Measurements from ENCODE around the gene TSEN15. TPM values are rescaled to one million over a fixed set of nuclear protein-coding genes. Genes with fewer than 3 reads are reported as not detected.

The TSEN15 gene
- total RNA-seq, 1 experiment from 2014 or later, result 31.1 TPM

GRCh38 chr1:184050636-184051035 lies 894 bp upstream of the TSEN15 start:
- RAD21 ChIA-PET (ENCODE audit: low non-redundant PET in 1 of 2, low total read pairs in 2 of 2, uncharacterized antibody in 2 of 2, unreplicated experiment in 2 of 2), result interaction anchor here in 1 of 2 experiments (0.6 kb wide), 1 partner anchor 138 kb away, joined by 4 read pairs; no protein-coding TSS in a partner anchor
- intact Hi-C loops (cut with micrococcal nuclease), result loop anchor here (2.0 to 5.0 kb wide), 2 partner anchors 414 to 863 kb away; partner anchors contain the start of gene LAMC2
- H3K27me3 ChIP-seq (ENCODE audit: insufficient read depth, low read length), result no peaks in the 10 kb centered on the region; the same call in 1 of the 2 replicates
- H3K9me3 ChIP-seq (ENCODE audit: control insufficient read depth in 1 of 2, insufficient read depth in 1 of 2, low read depth in 1 of 2, low read length in 2 of 2), result no peaks in the 10 kb centered on the region
- H3K36me3 ChIP-seq (ENCODE audit: control insufficient read depth in 1 of 2, insufficient read depth in 2 of 2, low read length in 2 of 2), result 0 out of 4 replicates have a peak, but pooled peaks cover 0 to 5% of the 10 kb centered on the region in 2 experiments
- H3K27ac ChIP-seq (ENCODE audit: low read depth, low read length), result peak overlapping the region; percentile 86
- no TSS peak for BruUV-seq (replicated peaks)
- CTCF ChIA-PET, result interaction anchor here (1.4 kb wide), 1 partner anchor 135 kb away, joined by 4 read pairs; no protein-coding TSS in a partner anchor
- H3K9me2 ChIP-seq (ENCODE audit: insufficient read depth), result 0 out of 2 replicates have a peak, but pooled peaks cover 3% of the 10 kb centered on the region
- TF ChIP-seq YY1 (IDR thresholded peaks at IDR 0.05; ENCODE audit: extremely low read depth, insufficient replicate concordance, low read depth, low read length) (no peak), JUND (IDR thresholded peaks at IDR 0.05) (no peak), CTCF (IDR thresholded peaks at IDR 0.05 in 2 of 3, conservative IDR thresholded peaks at IDR 0.05 in 1 of 3; ENCODE audit: borderline replicate concordance in 1 of 3, insufficient read depth in 1 of 3, low read depth in 2 of 3, low read length in 2 of 3) (no peak), ZFX (IDR thresholded peaks at IDR 0.05) (no peak)
- ATAC-seq, result no peak
- peak overlapping the region; percentile 76 to 81 for H3K4me3 ChIP-seq (replicated peaks in 1 of 2; ENCODE audit: low read depth in 1 of 2, low read length in 2 of 2)
- peaks cover 23% of the 10 kb centered on the region for H3K79me2 ChIP-seq (ENCODE audit: insufficient read depth, low read length)
- H3K4me2 ChIP-seq (ENCODE audit: low read length), result peak overlapping the region; percentile 93
- H4K20me1 ChIP-seq (ENCODE audit: insufficient read depth), result no peaks in the 10 kb centered on the region
- H2AFZ ChIP-seq (ENCODE audit: low read depth, low read length, poor library complexity, severe bottlenecking), result peak overlapping the region; percentile 72
- H3K4me1 ChIP-seq (ENCODE audit: control insufficient read depth in 1 of 2, insufficient read depth in 2 of 2, low read length in 2 of 2), result peaks cover 2 to 21% of the 10 kb centered on the region in 2 experiments; a peak in 3 of 4 replicates
- POLR2A ChIA-PET, result interaction anchor here (1.1 to 1.7 kb wide), 3 partner anchors 10 to 107 kb away, joined by 3 to 7 read pairs (median 3); no protein-coding TSS in a partner anchor
- DNase-seq (ENCODE audit: low read depth, low spot score), result no peak
- peak overlapping the region; percentile 77 for H3K9ac ChIP-seq (ENCODE audit: low read length)

GRCh38 chr1:184051138-184051484 lies 419 bp upstream of the TSEN15 start:
- no peaks in the 10 kb centered on the region for H3K9me3 ChIP-seq (ENCODE audit: control insufficient read depth in 1 of 2, insufficient read depth in 1 of 2, low read depth in 1 of 2, low read length in 2 of 2)
- DNase-seq (ENCODE audit: low read depth, low spot score) (peak; percentile 19), ATAC-seq (peak; percentile 39)
- H3K27me3 ChIP-seq (ENCODE audit: insufficient read depth, low read length), result no peaks in the 10 kb centered on the region; the same call in 1 of the 2 replicates
- TF ChIP-seq ZNF274 (IDR thresholded peaks at IDR 0.05; ENCODE audit: low read depth, low read length), result no peak
- TF ChIP-seq JUND (IDR thresholded peaks at IDR 0.05), result no peak
- no peak for TF ChIP-seq FOSL1 (IDR thresholded peaks at IDR 0.05; ENCODE audit: low read depth)
- H3K4me1 ChIP-seq (ENCODE audit: control insufficient read depth in 1 of 2, insufficient read depth in 2 of 2, low read length in 2 of 2), result peaks cover 2 to 21% of the 10 kb centered on the region in 2 experiments; a peak in 3 of 4 replicates
- ChIA-PET RAD21 (ENCODE audit: low non-redundant PET in 1 of 2, low total read pairs in 2 of 2, uncharacterized antibody in 2 of 2, unreplicated experiment in 2 of 2) (interaction anchor here in 1 of 2 experiments (0.6 kb wide), 1 partner anchor 138 kb away, joined by 4 read pairs; no protein-coding TSS in a partner anchor), POLR2A (interaction anchor here (0.9 to 1.7 kb wide), 4 partner anchors 9 to 108 kb away, joined by 3 to 7 read pairs (median 3); no protein-coding TSS in a partner anchor), CTCF (interaction anchor here (1.4 kb wide), 1 partner anchor 135 kb away, joined by 4 read pairs; no protein-coding TSS in a partner anchor)
- BruUV-seq (replicated peaks), result TSS peak; percentile 96
- H4K20me1 ChIP-seq (ENCODE audit: insufficient read depth), result no peaks in the 10 kb centered on the region
- H3K9ac ChIP-seq (ENCODE audit: low read length), result peak overlapping the region; percentile 77
- H3K4me3 ChIP-seq (replicated peaks in 1 of 2; ENCODE audit: low read depth in 1 of 2, low read length in 2 of 2), result peak overlapping the region; percentile 76 to 81
- H3K36me3 ChIP-seq (ENCODE audit: control insufficient read depth in 1 of 2, insufficient read depth in 2 of 2, low read length in 2 of 2), result 0 out of 4 replicates have a peak, but pooled peaks cover 0 to 5% of the 10 kb centered on the region in 2 experiments
- peaks cover 23% of the 10 kb centered on the region for H3K79me2 ChIP-seq (ENCODE audit: insufficient read depth, low read length)
- H2AFZ ChIP-seq (ENCODE audit: low read depth, low read length, poor library complexity, severe bottlenecking), result peak overlapping the region; percentile 72
- H3K4me2 ChIP-seq (ENCODE audit: low read length), result peak overlapping the region; percentile 93
- intact Hi-C loops (cut with micrococcal nuclease), result loop anchor here (2.0 to 5.0 kb wide), 2 partner anchors 414 to 864 kb away; partner anchors contain the start of gene LAMC2
- 0 out of 2 replicates have a peak, but pooled peaks cover 3% of the 10 kb centered on the region for H3K9me2 ChIP-seq (ENCODE audit: insufficient read depth)
- H3K27ac ChIP-seq (ENCODE audit: low read depth, low read length), result peak overlapping the region; percentile 86
